AG09319 (cell line): ENCODE results near the gene PDE4D.

Source experiments
- DNase-seq: peaks from one replicate; pipeline ENCODE4 v3.0.0-alpha.2; 2010; ENCODE audit warnings: low read depth; ENCODE audit errors: extremely low read depth
- TF ChIP-seq, protein P1 (sequence below): IDR thresholded peaks from 2 replicates; pipeline ENCODE4 v1.5.1; 2011; ENCODE audit warnings: low read depth, mild to moderate bottlenecking, inconsistent platforms, low read length, moderate library complexity

PDE4D gene

DNA sequence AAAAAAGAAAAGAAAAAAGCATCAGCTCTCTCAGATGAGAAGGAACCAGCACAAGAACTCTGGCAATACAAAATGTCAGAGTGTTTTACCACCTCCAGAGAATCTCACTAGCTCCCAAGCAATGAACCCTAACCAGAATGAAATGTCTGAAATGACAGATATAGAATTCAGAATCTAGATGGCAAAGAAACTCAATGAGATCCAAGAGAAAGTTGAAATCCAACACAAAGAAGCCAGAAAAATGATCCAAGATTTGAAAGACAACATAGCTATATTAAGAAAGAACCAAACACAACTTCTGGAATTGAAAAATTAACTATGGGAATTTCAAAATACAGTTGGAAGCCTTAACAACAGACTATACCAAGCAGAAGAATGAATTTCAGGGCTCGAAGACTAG is 396.3 kb downstream of the PDE4D start:
- no peak for DNase-seq
- TF ChIP-seq, protein P1, sequence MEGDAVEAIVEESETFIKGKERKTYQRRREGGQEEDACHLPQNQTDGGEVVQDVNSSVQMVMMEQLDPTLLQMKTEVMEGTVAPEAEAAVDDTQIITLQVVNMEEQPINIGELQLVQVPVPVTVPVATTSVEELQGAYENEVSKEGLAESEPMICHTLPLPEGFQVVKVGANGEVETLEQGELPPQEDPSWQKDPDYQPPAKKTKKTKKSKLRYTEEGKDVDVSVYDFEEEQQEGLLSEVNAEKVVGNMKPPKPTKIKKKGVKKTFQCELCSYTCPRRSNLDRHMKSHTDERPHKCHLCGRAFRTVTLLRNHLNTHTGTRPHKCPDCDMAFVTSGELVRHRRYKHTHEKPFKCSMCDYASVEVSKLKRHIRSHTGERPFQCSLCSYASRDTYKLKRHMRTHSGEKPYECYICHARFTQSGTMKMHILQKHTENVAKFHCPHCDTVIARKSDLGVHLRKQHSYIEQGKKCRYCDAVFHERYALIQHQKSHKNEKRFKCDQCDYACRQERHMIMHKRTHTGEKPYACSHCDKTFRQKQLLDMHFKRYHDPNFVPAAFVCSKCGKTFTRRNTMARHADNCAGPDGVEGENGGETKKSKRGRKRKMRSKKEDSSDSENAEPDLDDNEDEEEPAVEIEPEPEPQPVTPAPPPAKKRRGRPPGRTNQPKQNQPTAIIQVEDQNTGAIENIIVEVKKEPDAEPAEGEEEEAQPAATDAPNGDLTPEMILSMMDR, result no peak

DNA sequence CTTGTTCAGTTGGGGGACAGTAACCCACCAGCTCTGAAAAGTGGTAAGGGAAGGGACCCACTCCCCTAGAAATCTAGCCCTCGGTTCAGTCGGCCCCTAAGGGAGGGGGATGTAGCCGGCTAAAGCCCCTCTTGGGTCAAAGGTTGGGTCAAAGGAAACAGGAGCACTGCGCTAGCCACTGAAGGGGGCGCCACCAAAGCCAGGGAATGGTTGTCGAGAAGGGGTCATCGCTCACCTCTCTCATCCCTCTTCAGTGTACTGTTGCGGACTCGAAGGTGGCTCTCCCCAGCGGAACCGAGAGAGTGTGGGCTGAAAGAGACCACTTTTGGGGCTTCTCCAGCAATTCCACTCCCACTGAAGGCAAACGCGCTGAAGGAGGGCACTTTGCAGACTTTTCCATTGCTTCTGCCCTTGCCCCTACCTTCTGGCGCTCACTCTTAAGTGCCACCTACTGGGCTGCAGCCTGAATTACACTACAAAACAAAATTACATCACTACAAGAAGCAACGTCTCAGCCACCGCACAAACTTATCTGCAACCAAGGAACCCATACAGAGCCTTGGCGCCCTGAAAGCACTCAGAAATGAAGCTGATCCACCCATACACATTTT is 396.9 kb downstream of the PDE4D start:
- DNase-seq, result no peak

DNA sequence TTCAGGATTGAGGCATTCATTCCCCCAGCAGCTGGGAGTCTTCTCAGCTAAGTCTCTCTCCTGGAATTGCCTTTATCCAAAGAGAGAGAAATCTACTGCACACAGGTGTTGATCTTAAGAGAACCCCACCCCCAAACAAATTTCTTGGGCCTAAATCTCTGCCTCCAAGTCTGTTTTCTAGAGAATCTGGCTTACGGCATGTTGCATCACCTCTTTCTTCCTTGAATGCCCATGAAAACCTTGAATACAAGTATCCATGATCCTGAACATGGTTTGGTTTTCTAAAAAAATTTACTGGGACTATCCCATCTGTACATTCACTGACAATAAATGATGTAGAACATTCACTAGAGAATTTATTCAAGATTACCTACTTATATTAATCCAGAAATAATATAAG is 401.6 kb downstream of the PDE4D start:
- TF ChIP-seq, protein P1, result no peak
- DNase-seq, result no peak

More for the DNA sequence above, 396.9 kb downstream of the PDE4D start:
- TF ChIP-seq, protein P1, result peak; percentile 61

DNA sequence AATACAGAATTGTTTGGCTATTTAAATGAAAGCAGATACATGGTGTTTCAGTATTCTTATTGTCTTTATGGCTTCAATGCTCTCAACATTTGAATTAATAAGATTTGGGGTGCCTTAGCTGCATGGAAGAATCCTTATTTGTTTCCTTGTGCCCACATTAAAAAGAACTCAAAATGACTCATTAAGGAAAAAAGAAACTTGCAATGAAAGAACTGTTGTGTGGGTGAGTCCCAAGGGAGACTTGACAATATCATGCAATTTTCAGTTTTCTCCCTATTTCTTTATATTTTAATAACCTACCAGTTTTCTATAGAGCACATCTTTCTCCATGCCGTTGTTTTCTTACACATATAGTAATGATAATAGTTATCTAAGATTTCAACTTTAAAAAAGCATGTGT is 404.0 kb downstream of the PDE4D start:
- no peak for DNase-seq
- TF ChIP-seq, protein P1, result no peak

DNA sequence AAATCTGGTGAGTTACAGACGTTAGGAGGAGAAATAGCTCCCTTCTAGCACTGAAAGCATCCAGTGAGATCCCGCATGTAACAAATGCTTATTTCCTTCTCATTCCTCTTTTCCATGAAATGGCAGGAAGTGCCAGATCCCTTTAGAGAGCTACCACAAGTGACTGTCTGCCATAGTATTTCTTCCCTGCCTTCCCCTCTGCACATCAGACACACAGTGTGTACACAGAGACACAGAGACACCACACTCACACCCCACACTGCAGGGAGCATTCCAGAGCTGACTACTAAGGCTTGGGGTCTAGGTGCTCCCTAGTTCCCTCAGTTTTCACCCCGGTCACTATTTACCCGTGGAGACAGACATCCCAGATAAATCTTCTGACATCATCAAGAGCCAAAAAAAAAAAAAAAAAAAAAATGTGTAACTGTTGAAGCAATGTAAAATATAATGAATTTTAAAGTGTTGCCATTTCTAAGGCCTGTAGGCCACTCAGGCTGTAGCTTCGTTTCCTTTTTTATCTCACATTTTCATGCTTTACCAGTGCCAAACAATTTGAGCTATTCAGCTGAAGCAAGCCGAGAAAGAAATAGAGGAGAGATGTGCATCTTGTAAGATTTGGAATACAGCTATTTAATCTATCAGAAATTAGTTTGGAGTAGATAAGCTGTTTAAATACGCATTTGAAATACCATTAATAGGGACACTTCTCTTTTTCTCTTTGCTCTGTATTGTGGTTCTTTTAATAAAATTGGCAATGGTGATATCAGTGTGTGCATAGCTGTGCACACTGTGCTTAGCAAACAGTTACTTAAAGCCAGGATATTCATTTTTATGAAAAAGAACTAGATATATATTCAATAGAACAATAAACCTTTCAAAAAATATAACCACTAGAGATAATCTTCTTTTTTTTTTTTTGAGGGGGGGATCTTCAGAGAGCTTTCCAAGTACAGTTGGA is 405.5 kb downstream of the PDE4D start:
- DNase-seq, result no peak
- TF ChIP-seq, protein P1, result no peak

DNA sequence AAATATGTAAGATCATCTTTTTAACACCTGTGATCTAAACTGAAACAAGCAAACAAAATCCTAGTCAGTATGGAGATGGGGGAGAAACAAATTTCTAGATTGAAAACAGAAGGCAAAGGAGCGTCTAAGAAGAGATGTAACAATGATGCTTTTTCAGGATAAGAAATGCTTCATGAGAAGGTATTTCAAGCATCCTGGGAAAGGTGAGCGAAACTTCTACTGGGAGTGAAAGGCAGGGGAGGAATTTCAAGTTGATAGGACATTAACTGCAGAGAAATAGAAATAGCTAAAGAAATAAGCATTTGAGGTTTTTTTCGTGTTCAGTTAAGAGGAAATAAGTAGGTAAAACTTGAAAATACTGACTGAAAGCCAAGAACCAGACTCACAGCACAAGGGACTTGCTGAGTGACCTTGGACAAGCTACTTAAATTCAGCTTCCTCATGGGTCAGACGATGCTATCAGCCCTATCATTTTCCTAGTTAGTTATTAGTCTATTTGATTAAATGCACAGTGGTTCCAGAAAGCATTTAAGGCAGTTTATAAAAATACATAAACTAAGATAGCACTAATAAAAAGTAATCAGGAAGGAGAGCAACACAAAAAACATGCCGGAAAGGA is 406.3 kb downstream of the PDE4D start:
- DNase-seq, result no peak
- TF ChIP-seq, protein P1, result no peak

DNA sequence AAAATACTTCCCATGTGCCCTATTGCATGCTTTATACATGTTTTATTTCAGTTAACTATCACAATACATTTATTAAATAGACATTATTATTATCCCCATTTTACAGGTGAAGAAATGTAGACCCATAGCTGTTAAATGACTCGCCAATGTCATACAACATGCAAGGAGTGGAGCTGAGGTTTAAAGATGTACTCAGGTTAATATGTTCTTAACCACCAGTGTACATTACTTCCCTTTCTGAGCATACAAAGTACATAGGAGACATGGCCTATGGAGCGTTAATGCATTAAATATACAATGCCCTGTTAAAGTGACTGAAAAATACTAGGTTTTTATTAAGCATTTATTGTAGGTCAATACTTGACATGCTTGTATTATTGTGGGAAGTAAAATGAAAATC is 407.0 kb downstream of the PDE4D start:
- TF ChIP-seq, protein P1, result no peak
- DNase-seq, result no peak
